H1 (cell line): ENCODE data around the gene EPB41L4B. TPM values are rescaled to one million over a fixed set of nuclear protein-coding genes. Genes with fewer than 3 reads are reported as not detected.

Experiments used
- EP300 ChIP-seq, 2 experiments: IDR thresholded peaks; 1 replicate in 1 of 2; 2 replicates in 1 of 2; pipeline ENCODE4 v1.6.1; 2011 to 2012; ENCODE audit warnings: low read depth in 2 of 2, low read length in 2 of 2, mild to moderate bottlenecking in 2 of 2, borderline replicate concordance in 1 of 2, inconsistent platforms in 1 of 2, moderate library complexity in 1 of 2
- GTF2F1 ChIP-seq: IDR thresholded peaks from 2 replicates; pipeline ENCODE4 v1.6.1; 2012; ENCODE audit warnings: low read depth, low read length, improper control_type of control experiment, borderline replicate concordance
- POLR2A ChIP-seq, 2 experiments: IDR thresholded peaks; 1 replicate in 1 of 2; 2 replicates in 1 of 2; pipeline ENCODE4 v1.6.1; 2011; ENCODE audit warnings: low read depth in 2 of 2, low read length in 2 of 2, mild to moderate bottlenecking in 2 of 2; ENCODE audit errors: control extremely low read depth in 1 of 2
- POLR2AphosphoS5 ChIP-seq: IDR thresholded peaks from 2 replicates; pipeline ENCODE4 v1.6.1; 2011; ENCODE audit warnings: low read depth, low read length
- ZNF274 ChIP-seq: IDR thresholded peaks from 2 replicates; pipeline ENCODE4 v1.7.0; 2012; ENCODE audit warnings: low read length, borderline replicate concordance; ENCODE audit errors: extremely low read depth
- polyA plus RNA-seq, 7 experiments: library from polyadenylated mRNA; depleted of rRNA in 3 of 7; stranded (reverse) in 5 of 7; unstranded in 2 of 7; fragments of >200 nt in 5 of 7; fragments of 200-250 nt in 2 of 7; gene quantifications; 1 replicate in 5 of 7; 2 replicates in 1 of 7; 4 replicates in 1 of 7; pipeline versions ENCODE4 v1.2.1 to v1.2.3, GENCODE V29; 2011 to 2013; ENCODE audit warnings: missing spikeins in 2 of 7, mixed read lengths in 2 of 7
- total RNA-seq: library from RNA; stranded (reverse); fragmentation: NEBNext Ultra II Directional; extraction: Animal tissue kit (Norgen Biotek cat#: 25700); gene quantifications from 2 replicates; pipeline ENCODE4 v1.2.1, GENCODE V29; 2021
- TF ChIP-seq, protein P1 (sequence below): fragments of 300-600 bp; sonication (generic); IDR thresholded peaks from 2 replicates; pipeline ENCODE4 v1.7.1; 2012; ENCODE audit warnings: low read length, moderate library complexity, mild to moderate bottlenecking, inconsistent platforms; ENCODE audit not compliant: insufficient replicate concordance
- TF ChIP-seq, protein P2 (sequence below), 3 experiments: IDR thresholded peaks; 1 replicate in 2 of 3; 2 replicates in 1 of 3; pipeline versions ENCODE4 v1.5.1 to v1.6.1; 2011; ENCODE audit warnings: low read length in 3 of 3, mild to moderate bottlenecking in 3 of 3, inconsistent platforms in 2 of 3, low read depth in 1 of 3, moderate library complexity in 1 of 3; ENCODE audit not compliant: insufficient read depth in 1 of 3; ENCODE audit errors: control extremely low read depth in 1 of 3

Gene EPB41L4B
- total and polyA plus RNA-seq, 2 of the 8 experiments (the other 6 are each of a cell fraction or from before 2014, with no cell fraction given): 11.9 to 25.0 TPM

DNA sequence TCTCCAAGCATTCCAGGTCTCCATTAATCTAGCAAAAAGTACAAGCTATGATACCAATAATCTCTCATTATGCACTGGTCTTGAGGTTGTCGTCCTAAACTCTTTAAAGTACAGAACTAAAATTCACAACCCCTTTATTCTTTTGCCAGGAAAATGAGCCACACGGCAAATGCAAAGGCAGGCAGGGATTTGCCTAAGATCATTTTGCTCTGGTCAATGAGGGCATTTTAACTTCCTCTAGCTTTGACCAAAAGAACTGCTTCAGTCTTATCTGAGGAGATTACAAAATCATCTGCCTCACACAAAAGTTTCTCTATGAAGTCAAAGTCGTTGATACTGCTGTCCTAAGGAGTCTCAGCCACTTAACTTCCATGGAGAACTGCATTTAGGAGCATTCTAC, 51.8 kb downstream of the EPB41L4B start (continued):
- TF ChIP-seq, protein P1, sequence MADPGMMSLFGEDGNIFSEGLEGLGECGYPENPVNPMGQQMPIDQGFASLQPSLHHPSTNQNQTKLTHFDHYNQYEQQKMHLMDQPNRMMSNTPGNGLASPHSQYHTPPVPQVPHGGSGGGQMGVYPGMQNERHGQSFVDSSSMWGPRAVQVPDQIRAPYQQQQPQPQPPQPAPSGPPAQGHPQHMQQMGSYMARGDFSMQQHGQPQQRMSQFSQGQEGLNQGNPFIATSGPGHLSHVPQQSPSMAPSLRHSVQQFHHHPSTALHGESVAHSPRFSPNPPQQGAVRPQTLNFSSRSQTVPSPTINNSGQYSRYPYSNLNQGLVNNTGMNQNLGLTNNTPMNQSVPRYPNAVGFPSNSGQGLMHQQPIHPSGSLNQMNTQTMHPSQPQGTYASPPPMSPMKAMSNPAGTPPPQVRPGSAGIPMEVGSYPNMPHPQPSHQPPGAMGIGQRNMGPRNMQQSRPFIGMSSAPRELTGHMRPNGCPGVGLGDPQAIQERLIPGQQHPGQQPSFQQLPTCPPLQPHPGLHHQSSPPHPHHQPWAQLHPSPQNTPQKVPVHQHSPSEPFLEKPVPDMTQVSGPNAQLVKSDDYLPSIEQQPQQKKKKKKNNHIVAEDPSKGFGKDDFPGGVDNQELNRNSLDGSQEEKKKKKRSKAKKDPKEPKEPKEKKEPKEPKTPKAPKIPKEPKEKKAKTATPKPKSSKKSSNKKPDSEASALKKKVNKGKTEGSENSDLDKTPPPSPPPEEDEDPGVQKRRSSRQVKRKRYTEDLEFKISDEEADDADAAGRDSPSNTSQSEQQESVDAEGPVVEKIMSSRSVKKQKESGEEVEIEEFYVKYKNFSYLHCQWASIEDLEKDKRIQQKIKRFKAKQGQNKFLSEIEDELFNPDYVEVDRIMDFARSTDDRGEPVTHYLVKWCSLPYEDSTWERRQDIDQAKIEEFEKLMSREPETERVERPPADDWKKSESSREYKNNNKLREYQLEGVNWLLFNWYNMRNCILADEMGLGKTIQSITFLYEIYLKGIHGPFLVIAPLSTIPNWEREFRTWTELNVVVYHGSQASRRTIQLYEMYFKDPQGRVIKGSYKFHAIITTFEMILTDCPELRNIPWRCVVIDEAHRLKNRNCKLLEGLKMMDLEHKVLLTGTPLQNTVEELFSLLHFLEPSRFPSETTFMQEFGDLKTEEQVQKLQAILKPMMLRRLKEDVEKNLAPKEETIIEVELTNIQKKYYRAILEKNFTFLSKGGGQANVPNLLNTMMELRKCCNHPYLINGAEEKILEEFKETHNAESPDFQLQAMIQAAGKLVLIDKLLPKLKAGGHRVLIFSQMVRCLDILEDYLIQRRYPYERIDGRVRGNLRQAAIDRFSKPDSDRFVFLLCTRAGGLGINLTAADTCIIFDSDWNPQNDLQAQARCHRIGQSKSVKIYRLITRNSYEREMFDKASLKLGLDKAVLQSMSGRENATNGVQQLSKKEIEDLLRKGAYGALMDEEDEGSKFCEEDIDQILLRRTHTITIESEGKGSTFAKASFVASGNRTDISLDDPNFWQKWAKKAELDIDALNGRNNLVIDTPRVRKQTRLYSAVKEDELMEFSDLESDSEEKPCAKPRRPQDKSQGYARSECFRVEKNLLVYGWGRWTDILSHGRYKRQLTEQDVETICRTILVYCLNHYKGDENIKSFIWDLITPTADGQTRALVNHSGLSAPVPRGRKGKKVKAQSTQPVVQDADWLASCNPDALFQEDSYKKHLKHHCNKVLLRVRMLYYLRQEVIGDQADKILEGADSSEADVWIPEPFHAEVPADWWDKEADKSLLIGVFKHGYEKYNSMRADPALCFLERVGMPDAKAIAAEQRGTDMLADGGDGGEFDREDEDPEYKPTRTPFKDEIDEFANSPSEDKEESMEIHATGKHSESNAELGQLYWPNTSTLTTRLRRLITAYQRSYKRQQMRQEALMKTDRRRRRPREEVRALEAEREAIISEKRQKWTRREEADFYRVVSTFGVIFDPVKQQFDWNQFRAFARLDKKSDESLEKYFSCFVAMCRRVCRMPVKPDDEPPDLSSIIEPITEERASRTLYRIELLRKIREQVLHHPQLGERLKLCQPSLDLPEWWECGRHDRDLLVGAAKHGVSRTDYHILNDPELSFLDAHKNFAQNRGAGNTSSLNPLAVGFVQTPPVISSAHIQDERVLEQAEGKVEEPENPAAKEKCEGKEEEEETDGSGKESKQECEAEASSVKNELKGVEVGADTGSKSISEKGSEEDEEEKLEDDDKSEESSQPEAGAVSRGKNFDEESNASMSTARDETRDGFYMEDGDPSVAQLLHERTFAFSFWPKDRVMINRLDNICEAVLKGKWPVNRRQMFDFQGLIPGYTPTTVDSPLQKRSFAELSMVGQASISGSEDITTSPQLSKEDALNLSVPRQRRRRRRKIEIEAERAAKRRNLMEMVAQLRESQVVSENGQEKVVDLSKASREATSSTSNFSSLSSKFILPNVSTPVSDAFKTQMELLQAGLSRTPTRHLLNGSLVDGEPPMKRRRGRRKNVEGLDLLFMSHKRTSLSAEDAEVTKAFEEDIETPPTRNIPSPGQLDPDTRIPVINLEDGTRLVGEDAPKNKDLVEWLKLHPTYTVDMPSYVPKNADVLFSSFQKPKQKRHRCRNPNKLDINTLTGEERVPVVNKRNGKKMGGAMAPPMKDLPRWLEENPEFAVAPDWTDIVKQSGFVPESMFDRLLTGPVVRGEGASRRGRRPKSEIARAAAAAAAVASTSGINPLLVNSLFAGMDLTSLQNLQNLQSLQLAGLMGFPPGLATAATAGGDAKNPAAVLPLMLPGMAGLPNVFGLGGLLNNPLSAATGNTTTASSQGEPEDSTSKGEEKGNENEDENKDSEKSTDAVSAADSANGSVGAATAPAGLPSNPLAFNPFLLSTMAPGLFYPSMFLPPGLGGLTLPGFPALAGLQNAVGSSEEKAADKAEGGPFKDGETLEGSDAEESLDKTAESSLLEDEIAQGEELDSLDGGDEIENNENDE: no peak
- TF ChIP-seq POLR2AphosphoS5 (no peak), ZNF274 (no peak), POLR2A (IDR thresholded peaks at IDR 0.05; ENCODE audit: control extremely low read depth in 1 of 2, low read depth in 2 of 2, low read length in 2 of 2) (no peak), EP300 (IDR thresholded peaks at IDR 0.05; ENCODE audit: borderline replicate concordance in 1 of 2, low read depth in 2 of 2, low read length in 2 of 2) (no peak), GTF2F1 (no peak)
- TF ChIP-seq, protein P2, sequence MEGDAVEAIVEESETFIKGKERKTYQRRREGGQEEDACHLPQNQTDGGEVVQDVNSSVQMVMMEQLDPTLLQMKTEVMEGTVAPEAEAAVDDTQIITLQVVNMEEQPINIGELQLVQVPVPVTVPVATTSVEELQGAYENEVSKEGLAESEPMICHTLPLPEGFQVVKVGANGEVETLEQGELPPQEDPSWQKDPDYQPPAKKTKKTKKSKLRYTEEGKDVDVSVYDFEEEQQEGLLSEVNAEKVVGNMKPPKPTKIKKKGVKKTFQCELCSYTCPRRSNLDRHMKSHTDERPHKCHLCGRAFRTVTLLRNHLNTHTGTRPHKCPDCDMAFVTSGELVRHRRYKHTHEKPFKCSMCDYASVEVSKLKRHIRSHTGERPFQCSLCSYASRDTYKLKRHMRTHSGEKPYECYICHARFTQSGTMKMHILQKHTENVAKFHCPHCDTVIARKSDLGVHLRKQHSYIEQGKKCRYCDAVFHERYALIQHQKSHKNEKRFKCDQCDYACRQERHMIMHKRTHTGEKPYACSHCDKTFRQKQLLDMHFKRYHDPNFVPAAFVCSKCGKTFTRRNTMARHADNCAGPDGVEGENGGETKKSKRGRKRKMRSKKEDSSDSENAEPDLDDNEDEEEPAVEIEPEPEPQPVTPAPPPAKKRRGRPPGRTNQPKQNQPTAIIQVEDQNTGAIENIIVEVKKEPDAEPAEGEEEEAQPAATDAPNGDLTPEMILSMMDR (IDR thresholded peaks at IDR 0.05; ENCODE audit: control extremely low read depth in 1 of 3, insufficient read depth in 1 of 3, low read depth in 1 of 3, low read length in 3 of 3): no peak
